Measurements from ENCODE around the gene UNC50.

Gene UNC50

DNA sequence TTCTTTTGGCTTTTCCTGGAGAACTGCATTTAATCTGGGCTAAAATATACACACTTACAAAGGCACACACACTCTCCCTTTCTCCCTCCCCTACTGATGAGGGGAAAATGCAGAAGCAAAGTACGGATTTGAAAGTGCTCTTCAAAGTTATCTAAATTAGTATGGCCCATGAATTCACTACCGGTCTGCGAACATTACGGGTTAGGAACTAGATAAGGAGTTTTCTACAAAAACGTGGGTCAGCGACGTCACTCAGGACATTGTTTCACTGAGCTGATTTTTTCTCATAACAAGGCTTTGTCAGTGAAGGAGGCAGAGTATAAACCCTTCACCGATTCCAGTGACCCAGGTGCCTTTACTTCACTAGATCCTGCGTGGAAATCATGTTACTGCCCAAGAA lies 47.4 kb upstream of the UNC50 start:
- Histone ChIP-seq H3K9me3 (replicated peaks in 1 of 2; ENCODE audit: control insufficient read depth in 2 of 2, insufficient read depth in 1 of 2, low read depth in 1 of 2, low read length in 2 of 2) (no peaks in the 10 kb centered on the region), H2BK120ac (ENCODE audit: low read depth, low read length) (no peak overlapping the region), H3K4me1 (ENCODE audit: control insufficient read depth in 2 of 2, insufficient read depth in 1 of 2, low read depth in 1 of 2, low read length in 2 of 2) (no peaks in the 10 kb centered on the region), H3K79me1 (ENCODE audit: low read depth, low read length) (no peaks in the 10 kb centered on the region), H4K91ac (ENCODE audit: low read depth, low read length, poor library complexity) (no peak overlapping the region), H3K18ac (ENCODE audit: low read length) (no peak overlapping the region), H3K4ac (ENCODE audit: low read length) (no peak overlapping the region), H2BK12ac (ENCODE audit: low read length) (no peak overlapping the region), H3K23ac (ENCODE audit: low read depth, low read length, poor library complexity) (no peak overlapping the region), H2AK5ac (ENCODE audit: low read depth, low read length) (no peak overlapping the region), H3K14ac (ENCODE audit: low read length) (no peak overlapping the region), H3K27me3 (ENCODE audit: control insufficient read depth in 3 of 3, insufficient read depth in 3 of 3, low read depth in 1 of 3, low read length in 3 of 3) (no peaks in the 10 kb centered on the region), H3K4me3 (ENCODE audit: low read length in 2 of 2) (no peak overlapping the region), H3K27ac (replicated peaks; ENCODE audit: low read length) (no peak overlapping the region), H3K36me3 (replicated peaks in 1 of 2; ENCODE audit: control insufficient read depth in 2 of 2, insufficient read depth in 2 of 2, low read length in 2 of 2) (peaks cover 17 to 87% of the 10 kb centered on the region in 2 donors), H3K9ac (ENCODE audit: low read depth, low read length, poor library complexity) (no peak overlapping the region), H4K8ac (ENCODE audit: low read depth, low read length) (no peak overlapping the region), H2BK15ac (ENCODE audit: low read length) (no peak overlapping the region), H2BK5ac (ENCODE audit: low read length) (no peak overlapping the region), H3K4me2 (ENCODE audit: insufficient read depth, low read length, poor library complexity, severe bottlenecking) (no peak overlapping the region), H2AFZ (ENCODE audit: low read length) (no peak overlapping the region)
- no CpG with 5 or more reads among the region's 9 CpGs for WGBS, 2 donors (ENCODE audit: extremely low coverage in 2 of 2, insufficient read length in 2 of 2, insufficient replicate concordance in 1 of 2)
- DNase-seq (ENCODE audit: low spot score): no peak

DNA sequence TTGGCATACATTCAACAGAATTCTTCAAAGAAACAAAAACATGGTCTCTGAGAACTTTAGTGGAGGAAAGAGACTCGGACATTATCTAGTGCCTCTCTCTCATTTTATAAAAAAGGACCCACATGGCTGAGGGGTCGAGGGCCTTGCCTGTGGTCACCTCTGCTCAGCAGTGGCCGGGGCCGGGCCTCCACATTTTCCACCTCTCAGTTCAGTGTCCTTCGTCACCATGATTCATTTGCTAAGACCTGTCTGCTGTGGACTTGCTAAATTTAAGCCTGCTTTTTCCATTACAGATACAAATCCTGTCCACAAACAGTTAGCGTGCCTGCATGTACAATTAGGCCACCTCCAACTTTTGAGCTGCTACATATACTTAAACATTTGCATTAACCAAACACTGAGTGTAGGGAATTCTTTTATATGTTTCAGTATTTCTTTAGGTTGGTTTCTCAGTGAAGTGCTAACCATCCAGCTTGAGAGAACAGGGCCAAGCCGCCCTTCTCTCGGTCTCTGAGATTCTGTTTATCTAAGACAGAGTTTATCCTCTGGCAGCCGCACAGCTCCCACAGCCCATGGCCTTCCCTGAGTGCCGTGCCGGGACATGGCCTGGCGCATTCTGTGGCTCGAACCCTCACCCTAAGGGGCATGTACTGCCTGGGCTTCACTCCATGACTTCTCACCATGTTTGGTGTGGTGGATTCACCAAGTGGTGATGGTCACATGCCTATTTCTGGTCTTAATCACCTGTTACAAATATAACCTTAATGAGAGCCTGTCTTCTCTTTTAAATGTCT lies 46.3 kb upstream of the UNC50 start:
- DNase-seq (ENCODE audit: low spot score): no peak
- Histone ChIP-seq H4K8ac (ENCODE audit: low read depth, low read length) (no peak overlapping the region), H2BK5ac (ENCODE audit: low read length) (no peak overlapping the region), H3K4me1 (ENCODE audit: control insufficient read depth in 2 of 2, insufficient read depth in 1 of 2, low read depth in 1 of 2, low read length in 2 of 2) (no peaks in the 10 kb centered on the region), H3K9ac (ENCODE audit: low read depth, low read length, poor library complexity) (no peak overlapping the region), H2BK15ac (ENCODE audit: low read length) (no peak overlapping the region), H3K27ac (replicated peaks; ENCODE audit: low read length) (no peak overlapping the region), H3K9me3 (replicated peaks in 1 of 2; ENCODE audit: control insufficient read depth in 2 of 2, insufficient read depth in 1 of 2, low read depth in 1 of 2, low read length in 2 of 2) (no peaks in the 10 kb centered on the region), H3K14ac (ENCODE audit: low read length) (no peak overlapping the region), H2AK5ac (ENCODE audit: low read depth, low read length) (no peak overlapping the region), H3K27me3 (ENCODE audit: control insufficient read depth in 3 of 3, insufficient read depth in 3 of 3, low read depth in 1 of 3, low read length in 3 of 3) (no peaks in the 10 kb centered on the region), H2BK120ac (ENCODE audit: low read depth, low read length) (no peak overlapping the region), H2AFZ (ENCODE audit: low read length) (no peak overlapping the region), H3K4me2 (ENCODE audit: insufficient read depth, low read length, poor library complexity, severe bottlenecking) (no peak overlapping the region), H3K36me3 (replicated peaks in 1 of 2; ENCODE audit: control insufficient read depth in 2 of 2, insufficient read depth in 2 of 2, low read length in 2 of 2) (peaks cover 16 to 87% of the 10 kb centered on the region in 2 donors), H3K79me1 (ENCODE audit: low read depth, low read length) (no peaks in the 10 kb centered on the region), H3K4ac (ENCODE audit: low read length) (no peak overlapping the region), H4K91ac (ENCODE audit: low read depth, low read length, poor library complexity) (no peak overlapping the region), H3K18ac (ENCODE audit: low read length) (no peak overlapping the region), H3K23ac (ENCODE audit: low read depth, low read length, poor library complexity) (no peak overlapping the region), H3K4me3 (ENCODE audit: low read length in 2 of 2) (no peak overlapping the region), H2BK12ac (ENCODE audit: low read length) (no peak overlapping the region)
- WGBS, 2 donors (ENCODE audit: extremely low coverage in 2 of 2, insufficient read length in 2 of 2, insufficient replicate concordance in 1 of 2): no CpG with 5 or more reads among the region's 13 CpGs

DNA sequence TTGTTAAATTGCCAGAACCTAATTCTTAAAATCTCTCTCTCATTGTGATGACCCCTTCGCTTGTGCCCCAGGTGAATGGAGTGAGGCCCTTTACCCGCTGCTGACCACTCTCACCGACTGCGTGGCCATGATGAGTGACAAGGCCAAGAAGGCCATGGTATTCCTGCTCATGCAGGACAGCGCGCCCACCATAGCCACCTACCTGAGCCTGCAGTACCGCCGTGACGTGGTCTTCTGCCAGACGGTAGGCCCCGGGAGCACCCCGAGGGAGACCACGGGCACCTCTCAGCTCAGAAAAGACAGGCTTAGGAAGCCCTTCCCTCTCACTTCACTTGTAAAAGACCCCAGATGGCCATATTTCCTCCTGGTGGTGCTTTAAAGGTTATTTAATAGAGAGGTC lies 45.0 kb upstream of the UNC50 start:
- H2BK12ac ChIP-seq (ENCODE audit: low read length): no peak overlapping the region
- no peak overlapping the region for H2AK5ac ChIP-seq (ENCODE audit: low read depth, low read length)
- no CpG with 5 or more reads among the region's 13 CpGs for WGBS, 2 donors (ENCODE audit: extremely low coverage in 2 of 2, insufficient read length in 2 of 2, insufficient replicate concordance in 1 of 2)
- H2BK120ac ChIP-seq (ENCODE audit: low read depth, low read length): no peak overlapping the region
- no peak overlapping the region for H3K23ac ChIP-seq (ENCODE audit: low read depth, low read length, poor library complexity)
- H3K4me3 ChIP-seq (ENCODE audit: low read length in 2 of 2): no peak overlapping the region
- no peak overlapping the region for H3K27ac ChIP-seq (replicated peaks; ENCODE audit: low read length)
- H2BK5ac ChIP-seq (ENCODE audit: low read length): peak overlapping the region; percentile 25
- H3K18ac ChIP-seq (ENCODE audit: low read length): no peak overlapping the region
- no peak overlapping the region for H3K14ac ChIP-seq (ENCODE audit: low read length)
- H3K36me3 ChIP-seq (replicated peaks in 1 of 2; ENCODE audit: control insufficient read depth in 2 of 2, insufficient read depth in 2 of 2, low read length in 2 of 2): peaks cover 19 to 85% of the 10 kb centered on the region in 2 donors
- no peak overlapping the region for H3K4ac ChIP-seq (ENCODE audit: low read length)
- no peak overlapping the region for H4K91ac ChIP-seq (ENCODE audit: low read depth, low read length, poor library complexity)
- no peaks in the 10 kb centered on the region for H3K9me3 ChIP-seq (replicated peaks in 1 of 2; ENCODE audit: control insufficient read depth in 2 of 2, insufficient read depth in 1 of 2, low read depth in 1 of 2, low read length in 2 of 2)
- no peaks in the 10 kb centered on the region for H3K27me3 ChIP-seq (ENCODE audit: control insufficient read depth in 3 of 3, insufficient read depth in 3 of 3, low read depth in 1 of 3, low read length in 3 of 3)
- no peaks in the 10 kb centered on the region for H3K79me1 ChIP-seq (ENCODE audit: low read depth, low read length)
- H4K8ac ChIP-seq (ENCODE audit: low read depth, low read length): no peak overlapping the region
- H3K4me2 ChIP-seq (ENCODE audit: insufficient read depth, low read length, poor library complexity, severe bottlenecking): no peak overlapping the region
- no peak for DNase-seq (ENCODE audit: low spot score)
- no peak overlapping the region for H2AFZ ChIP-seq (ENCODE audit: low read length)
- no peak overlapping the region for H2BK15ac ChIP-seq (ENCODE audit: low read length)
- H3K9ac ChIP-seq (ENCODE audit: low read depth, low read length, poor library complexity): no peak overlapping the region
- H3K4me1 ChIP-seq (ENCODE audit: control insufficient read depth in 2 of 2, insufficient read depth in 1 of 2, low read depth in 1 of 2, low read length in 2 of 2): no peaks in the 10 kb centered on the region

DNA sequence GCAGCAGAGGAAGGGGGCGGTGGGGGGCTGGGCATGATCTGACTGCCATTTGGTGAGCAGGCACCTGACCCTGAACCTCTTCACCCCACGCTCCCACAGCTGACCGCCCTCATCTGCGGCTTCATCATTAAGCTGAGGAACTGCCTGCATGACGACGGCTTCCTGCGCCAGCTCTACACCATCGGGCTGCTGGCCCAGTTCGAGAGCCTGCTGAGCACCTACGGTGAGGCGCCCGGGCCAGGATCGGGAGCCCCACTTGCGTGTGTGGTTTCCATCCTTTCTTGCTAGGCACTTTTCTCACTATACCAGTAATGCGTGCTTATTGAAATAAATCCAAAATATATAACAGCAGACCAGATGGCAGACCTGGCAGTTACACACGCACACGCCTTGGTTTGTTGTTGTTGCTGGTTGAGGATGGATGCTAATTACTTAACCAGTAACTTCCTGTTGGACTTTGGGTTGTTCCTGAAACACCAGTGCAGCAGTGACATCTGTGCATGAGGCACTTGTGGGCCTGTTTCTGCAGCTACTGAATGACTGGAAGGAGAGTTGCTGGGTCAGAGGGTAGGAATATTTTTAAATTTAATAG lies 43.8 kb upstream of the UNC50 start:
- Histone ChIP-seq H3K27me3 (ENCODE audit: control insufficient read depth in 3 of 3, insufficient read depth in 3 of 3, low read depth in 1 of 3, low read length in 3 of 3) (no peaks in the 10 kb centered on the region), H2BK12ac (ENCODE audit: low read length) (no peak overlapping the region), H4K8ac (ENCODE audit: low read depth, low read length) (no peak overlapping the region), H3K4me2 (ENCODE audit: insufficient read depth, low read length, poor library complexity, severe bottlenecking) (no peak overlapping the region), H3K23ac (ENCODE audit: low read depth, low read length, poor library complexity) (no peak overlapping the region), H4K91ac (ENCODE audit: low read depth, low read length, poor library complexity) (no peak overlapping the region), H3K36me3 (replicated peaks in 1 of 2; ENCODE audit: control insufficient read depth in 2 of 2, insufficient read depth in 2 of 2, low read length in 2 of 2) (peaks cover 26 to 85% of the 10 kb centered on the region in 2 donors), H3K9ac (ENCODE audit: low read depth, low read length, poor library complexity) (no peak overlapping the region), H3K9me3 (replicated peaks in 1 of 2; ENCODE audit: control insufficient read depth in 2 of 2, insufficient read depth in 1 of 2, low read depth in 1 of 2, low read length in 2 of 2) (no peaks in the 10 kb centered on the region), H3K4me1 (ENCODE audit: control insufficient read depth in 2 of 2, insufficient read depth in 1 of 2, low read depth in 1 of 2, low read length in 2 of 2) (no peaks in the 10 kb centered on the region), H2AK5ac (ENCODE audit: low read depth, low read length) (no peak overlapping the region), H2BK120ac (ENCODE audit: low read depth, low read length) (no peak overlapping the region), H3K79me1 (ENCODE audit: low read depth, low read length) (no peaks in the 10 kb centered on the region), H3K18ac (ENCODE audit: low read length) (no peak overlapping the region), H3K4me3 (ENCODE audit: low read length in 2 of 2) (no peak overlapping the region), H2BK15ac (ENCODE audit: low read length) (no peak overlapping the region), H3K14ac (ENCODE audit: low read length) (no peak overlapping the region), H2BK5ac (ENCODE audit: low read length) (no peak overlapping the region), H3K27ac (replicated peaks; ENCODE audit: low read length) (no peak overlapping the region), H3K4ac (ENCODE audit: low read length) (no peak overlapping the region), H2AFZ (ENCODE audit: low read length) (no peak overlapping the region)
- no peak for DNase-seq (ENCODE audit: low spot score)
- WGBS, 2 donors (ENCODE audit: extremely low coverage in 2 of 2, insufficient read length in 2 of 2, insufficient replicate concordance in 1 of 2): no CpG with 5 or more reads among the region's 17 CpGs

Measured in neuronal stem cell (in vitro differentiated cells).